ENCODE measurements around the gene SLC10A3.

Gene SLC10A3

DNA sequence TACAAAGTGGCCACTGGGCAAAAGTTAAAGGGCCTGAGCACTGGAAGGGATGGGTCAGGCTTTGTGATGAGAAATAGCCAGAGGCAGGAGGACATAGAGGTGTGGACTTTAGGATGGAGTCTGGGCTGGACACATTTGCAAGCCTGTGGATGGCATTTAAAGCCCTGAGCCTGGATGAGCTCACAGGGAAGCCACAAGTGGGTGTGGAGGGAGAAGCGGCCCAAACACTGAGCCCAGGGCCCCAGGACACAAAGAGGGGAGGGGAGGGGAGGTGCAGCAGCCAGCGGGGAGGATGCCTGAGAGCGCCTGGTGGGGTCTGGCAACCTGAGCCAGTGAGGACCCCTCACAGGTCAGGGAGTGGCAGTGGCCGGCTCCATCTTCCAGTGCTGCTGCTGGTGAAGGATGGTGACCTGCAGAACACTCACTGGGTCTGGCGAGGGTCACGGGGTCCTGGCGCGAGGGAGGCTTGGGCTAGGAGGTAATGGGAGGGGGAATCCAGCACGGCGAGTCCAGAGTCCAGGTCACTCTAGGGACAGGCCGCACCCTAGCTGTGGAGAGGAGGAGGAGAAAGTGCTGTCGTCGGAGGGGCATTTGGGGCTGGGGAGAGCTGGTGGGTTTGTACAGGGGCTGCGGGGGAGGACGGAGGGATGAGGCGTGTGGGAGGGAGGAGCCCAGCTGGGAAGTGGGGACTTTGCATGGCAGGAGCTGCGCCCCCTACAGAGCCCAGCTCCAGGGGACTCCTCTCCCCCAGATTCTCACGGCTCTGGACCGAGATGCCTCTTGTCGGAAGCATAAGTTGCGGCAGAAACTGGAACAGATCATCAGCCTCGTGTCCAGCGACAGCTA, 18.4 kb downstream of the SLC10A3 start:
- Histone ChIP-seq H3K9me3 (ENCODE audit: low read depth, low read length) (no peaks in the 10 kb centered on the region), H3K4me3 (no peak overlapping the region), H3K27ac (no peak overlapping the region), H3K36me3 (ENCODE audit: insufficient read depth, low read length) (no peaks in the 10 kb centered on the region; the same call in 1 of the 2 replicates), H3K9ac (ENCODE audit: insufficient read length) (no peak overlapping the region)
- TF ChIP-seq FOXP2 (optimal IDR thresholded peaks at IDR 0.05; ENCODE audit: control extremely low read depth, extremely low read length, insufficient read depth) = no peak
- no peak for TF ChIP-seq EZH2 (IDR thresholded peaks at IDR 0.05)
- TF ChIP-seq POLR2AphosphoS5 (IDR thresholded peaks at IDR 0.05; ENCODE audit: borderline replicate concordance, low read depth, low read length) = no peak
- no peak for DNase-seq (ENCODE audit: low read depth, low spot score)

DNA sequence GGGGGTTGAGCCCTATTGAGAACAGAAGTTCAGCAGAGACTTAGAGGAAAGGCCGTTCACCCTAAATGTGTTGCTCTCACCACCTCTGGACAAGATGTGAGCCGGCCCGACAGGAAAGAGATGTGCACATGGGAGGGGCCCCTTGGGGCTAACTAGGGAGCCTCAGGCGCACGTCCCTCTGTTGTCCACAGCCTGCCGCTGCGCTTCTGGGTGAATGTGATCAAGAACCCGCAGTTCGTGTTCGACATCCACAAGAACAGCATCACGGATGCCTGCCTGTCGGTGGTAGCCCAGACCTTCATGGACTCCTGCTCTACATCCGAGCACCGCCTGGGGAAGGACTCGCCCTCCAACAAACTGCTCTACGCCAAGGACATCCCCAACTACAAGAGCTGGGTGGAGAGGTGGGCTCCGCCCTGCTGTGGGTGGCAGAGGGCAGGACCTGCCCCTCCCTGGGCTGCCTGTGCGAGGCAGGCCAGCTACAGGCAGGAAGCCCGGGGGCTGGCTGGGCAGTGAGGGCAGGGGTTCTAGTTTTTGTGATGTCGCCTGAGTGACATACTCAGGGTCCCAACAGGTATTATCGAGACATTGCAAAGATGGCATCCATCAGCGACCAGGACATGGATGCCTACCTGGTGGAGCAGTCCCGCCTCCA, 19.4 kb downstream of the SLC10A3 start:
- H3K27ac ChIP-seq = no peak overlapping the region
- no peak for TF ChIP-seq FOXP2 (optimal IDR thresholded peaks at IDR 0.05; ENCODE audit: control extremely low read depth, extremely low read length, insufficient read depth)
- TF ChIP-seq POLR2AphosphoS5 (IDR thresholded peaks at IDR 0.05; ENCODE audit: borderline replicate concordance, low read depth, low read length) = no peak
- no peak for TF ChIP-seq EZH2 (IDR thresholded peaks at IDR 0.05)
- H3K9ac ChIP-seq (ENCODE audit: insufficient read length) = no peak overlapping the region
- no peak overlapping the region for H3K4me3 ChIP-seq
- no peaks in the 10 kb centered on the region for H3K9me3 ChIP-seq (ENCODE audit: low read depth, low read length)
- no peaks in the 10 kb centered on the region; the same call in 1 of the 2 replicates for H3K36me3 ChIP-seq (ENCODE audit: insufficient read depth, low read length)
- no peak for DNase-seq (ENCODE audit: low read depth, low spot score)

DNA sequence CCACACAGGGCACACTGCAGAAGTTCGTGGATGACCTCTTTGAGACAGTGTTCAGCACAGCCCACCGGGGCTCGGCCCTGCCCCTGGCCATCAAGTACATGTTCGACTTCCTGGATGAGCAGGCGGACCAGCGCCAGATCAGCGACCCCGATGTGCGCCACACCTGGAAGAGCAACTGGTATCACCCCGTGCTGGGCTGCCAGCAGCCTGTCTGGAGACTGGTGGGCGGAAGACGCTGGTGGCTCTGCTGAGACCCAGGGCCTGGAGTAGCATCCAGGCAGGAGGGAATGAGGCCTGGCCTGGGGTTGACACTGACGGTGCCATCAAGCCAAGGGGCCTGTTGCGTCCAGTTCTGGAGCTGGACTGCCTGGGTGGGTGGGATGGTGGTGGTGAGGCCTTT, 20.0 kb downstream of the SLC10A3 start:
- no peak for TF ChIP-seq POLR2AphosphoS5 (IDR thresholded peaks at IDR 0.05; ENCODE audit: borderline replicate concordance, low read depth, low read length)
- TF ChIP-seq EZH2 (IDR thresholded peaks at IDR 0.05) = no peak
- no peak for TF ChIP-seq FOXP2 (optimal IDR thresholded peaks at IDR 0.05; ENCODE audit: control extremely low read depth, extremely low read length, insufficient read depth)
- Histone ChIP-seq H3K27ac (no peak overlapping the region), H3K9me3 (ENCODE audit: low read depth, low read length) (no peaks in the 10 kb centered on the region), H3K36me3 (ENCODE audit: insufficient read depth, low read length) (no peaks in the 10 kb centered on the region; the same call in 1 of the 2 replicates), H3K9ac (ENCODE audit: insufficient read length) (no peak overlapping the region), H3K4me3 (no peak overlapping the region)
- no peak for DNase-seq (ENCODE audit: low read depth, low spot score)

DNA sequence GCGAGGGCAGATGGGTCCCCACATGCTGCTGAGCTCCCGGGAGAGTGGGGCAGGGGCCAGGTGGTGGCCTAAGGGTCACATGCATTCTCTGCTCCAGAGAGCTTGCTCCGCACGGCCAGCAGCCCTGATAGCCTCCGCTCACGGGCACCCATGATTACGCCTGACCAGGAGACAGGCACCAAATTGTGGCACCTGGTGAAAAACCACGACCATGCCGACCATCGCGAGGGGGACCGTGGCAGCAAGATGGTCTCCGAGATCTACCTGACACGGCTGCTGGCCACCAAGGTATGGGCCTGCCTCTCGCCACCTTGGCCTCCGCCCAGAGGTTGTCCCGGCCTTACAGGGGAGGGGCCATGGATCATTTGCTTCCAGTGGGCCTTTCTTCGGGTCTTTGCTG, 20.5 kb downstream of the SLC10A3 start:
- Histone ChIP-seq H3K4me3 (no peak overlapping the region), H3K36me3 (ENCODE audit: insufficient read depth, low read length) (no peaks in the 10 kb centered on the region; the same call in 1 of the 2 replicates), H3K9ac (ENCODE audit: insufficient read length) (no peak overlapping the region), H3K27ac (no peak overlapping the region), H3K9me3 (ENCODE audit: low read depth, low read length) (no peaks in the 10 kb centered on the region)
- TF ChIP-seq EZH2 (IDR thresholded peaks at IDR 0.05) (no peak), FOXP2 (optimal IDR thresholded peaks at IDR 0.05; ENCODE audit: control extremely low read depth, extremely low read length, insufficient read depth) (no peak), POLR2AphosphoS5 (IDR thresholded peaks at IDR 0.05; ENCODE audit: borderline replicate concordance, low read depth, low read length) (no peak)
- no peak for DNase-seq (ENCODE audit: low read depth, low spot score)

DNA sequence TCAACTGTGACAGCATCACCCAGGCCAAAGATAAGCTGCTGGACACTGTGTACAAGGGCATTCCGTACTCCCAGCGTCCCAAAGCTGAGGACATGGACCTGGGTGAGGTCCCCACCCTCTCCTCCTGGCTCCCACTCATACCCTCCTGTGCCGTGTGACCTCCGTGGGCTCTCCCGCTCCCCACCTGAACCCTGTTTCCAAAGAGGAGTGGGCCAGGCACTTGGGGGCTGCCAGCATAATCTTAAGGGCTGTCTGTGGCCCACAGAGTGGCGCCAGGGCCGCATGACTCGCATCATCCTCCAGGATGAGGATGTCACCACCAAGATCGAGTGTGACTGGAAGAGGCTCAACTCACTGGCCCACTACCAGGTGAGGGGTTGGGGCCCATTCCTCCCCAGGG, 21.3 kb downstream of the SLC10A3 start:
- Histone ChIP-seq H3K9me3 (ENCODE audit: low read depth, low read length) (no peaks in the 10 kb centered on the region), H3K36me3 (ENCODE audit: insufficient read depth, low read length) (no peaks in the 10 kb centered on the region; the same call in 1 of the 2 replicates)

DNA sequence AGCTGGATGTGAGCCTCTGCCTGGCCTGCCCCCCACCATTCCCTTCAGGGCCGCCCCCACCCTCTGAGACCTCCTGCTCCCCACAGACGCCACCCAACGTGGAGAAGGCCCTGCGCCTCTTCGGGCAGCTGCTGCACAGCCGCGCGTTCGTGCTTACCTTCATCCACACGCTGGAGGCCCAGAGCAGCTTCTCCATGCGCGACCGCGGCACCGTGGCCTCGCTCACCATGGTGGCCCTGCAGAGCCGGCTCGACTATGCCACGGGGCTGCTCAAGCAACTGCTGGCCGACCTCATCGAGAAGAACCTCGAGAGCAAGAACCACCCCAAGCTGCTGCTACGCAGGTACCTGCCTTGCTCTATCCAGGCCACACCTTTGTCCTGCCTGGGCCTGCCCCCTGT, 22.2 kb downstream of the SLC10A3 start:
- Histone ChIP-seq H3K27ac (no peak overlapping the region), H3K36me3 (ENCODE audit: insufficient read depth, low read length) (no peaks in the 10 kb centered on the region; the same call in 1 of the 2 replicates), H3K4me3 (no peak overlapping the region), H3K9ac (ENCODE audit: insufficient read length) (no peak overlapping the region), H3K9me3 (ENCODE audit: low read depth, low read length) (no peaks in the 10 kb centered on the region)
- DNase-seq (ENCODE audit: low read depth, low spot score) = no peak
- TF ChIP-seq EZH2 (IDR thresholded peaks at IDR 0.05) (no peak), POLR2AphosphoS5 (IDR thresholded peaks at IDR 0.05; ENCODE audit: borderline replicate concordance, low read depth, low read length) (no peak), FOXP2 (optimal IDR thresholded peaks at IDR 0.05; ENCODE audit: control extremely low read depth, extremely low read length, insufficient read depth) (no peak)

More for the DNA sequence above, 21.3 kb downstream of the SLC10A3 start:
- DNase-seq (ENCODE audit: low read depth, low spot score) = no peak
- H3K9ac ChIP-seq (ENCODE audit: insufficient read length) = no peak overlapping the region
- no peak overlapping the region for H3K4me3 ChIP-seq
- no peak for TF ChIP-seq EZH2 (IDR thresholded peaks at IDR 0.05)
- no peak for TF ChIP-seq FOXP2 (optimal IDR thresholded peaks at IDR 0.05; ENCODE audit: control extremely low read depth, extremely low read length, insufficient read depth)
- no peak for TF ChIP-seq POLR2AphosphoS5 (IDR thresholded peaks at IDR 0.05; ENCODE audit: borderline replicate concordance, low read depth, low read length)
- H3K27ac ChIP-seq = no peak overlapping the region

DNA sequence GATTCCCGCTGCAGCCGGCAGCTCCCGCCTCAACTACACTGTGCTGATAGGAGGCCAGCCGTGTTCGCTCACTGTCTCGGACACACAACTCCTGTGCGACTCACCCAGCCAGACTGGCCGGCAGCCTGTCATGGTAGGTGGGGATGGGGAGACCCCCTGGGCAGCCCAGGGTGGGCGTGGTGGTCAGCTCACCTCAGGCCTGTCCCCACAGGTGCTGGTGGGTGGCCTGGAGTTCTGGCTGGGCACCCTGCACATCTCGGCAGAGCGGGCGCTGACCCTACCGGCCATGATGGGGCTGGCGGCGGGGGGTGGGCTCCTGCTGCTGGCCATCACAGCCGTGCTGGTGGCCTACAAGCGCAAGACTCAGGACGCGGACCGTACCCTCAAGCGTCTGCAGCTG, 22.9 kb downstream of the SLC10A3 start:
- H3K9me3 ChIP-seq (ENCODE audit: low read depth, low read length) = no peaks in the 10 kb centered on the region
- no peak for DNase-seq (ENCODE audit: low read depth, low spot score)
- TF ChIP-seq EZH2 (IDR thresholded peaks at IDR 0.05) (no peak), FOXP2 (optimal IDR thresholded peaks at IDR 0.05; ENCODE audit: control extremely low read depth, extremely low read length, insufficient read depth) (no peak), POLR2AphosphoS5 (IDR thresholded peaks at IDR 0.05; ENCODE audit: borderline replicate concordance, low read depth, low read length) (no peak)
- H3K27ac ChIP-seq = no peak overlapping the region
- H3K4me3 ChIP-seq = no peak overlapping the region
- no peak overlapping the region for H3K9ac ChIP-seq (ENCODE audit: insufficient read length)
- no peaks in the 10 kb centered on the region; the same call in 1 of the 2 replicates for H3K36me3 ChIP-seq (ENCODE audit: insufficient read depth, low read length)

DNA sequence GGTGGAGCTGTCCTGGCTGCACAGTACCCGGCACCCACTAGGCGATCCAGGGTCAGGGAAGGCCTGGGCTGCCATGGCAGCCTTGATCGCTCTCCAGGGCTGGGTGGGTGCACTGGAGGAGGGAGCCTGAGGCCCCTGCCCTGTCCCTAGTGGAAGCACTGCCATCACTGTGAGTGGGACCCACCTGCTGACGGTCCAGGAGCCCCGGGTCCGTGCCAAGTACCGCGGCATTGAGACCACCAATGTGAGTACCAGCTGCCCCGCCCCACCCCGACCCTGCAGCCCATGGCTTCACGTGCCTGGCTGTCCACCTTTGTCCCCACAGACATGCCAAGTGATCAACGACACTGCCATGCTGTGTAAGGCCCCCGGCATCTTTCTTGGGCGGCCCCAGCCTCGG, 23.5 kb downstream of the SLC10A3 start:
- no peak overlapping the region for H3K4me3 ChIP-seq
- no peak for TF ChIP-seq POLR2AphosphoS5 (IDR thresholded peaks at IDR 0.05; ENCODE audit: borderline replicate concordance, low read depth, low read length)
- TF ChIP-seq FOXP2 (optimal IDR thresholded peaks at IDR 0.05; ENCODE audit: control extremely low read depth, extremely low read length, insufficient read depth) = no peak
- TF ChIP-seq EZH2 (IDR thresholded peaks at IDR 0.05) = no peak
- H3K9me3 ChIP-seq (ENCODE audit: low read depth, low read length) = no peaks in the 10 kb centered on the region
- H3K36me3 ChIP-seq (ENCODE audit: insufficient read depth, low read length) = no peaks in the 10 kb centered on the region; the same call in 1 of the 2 replicates
- no peak overlapping the region for H3K27ac ChIP-seq
- H3K9ac ChIP-seq (ENCODE audit: insufficient read length) = no peak overlapping the region
- no peak for DNase-seq (ENCODE audit: low read depth, low spot score)

All from SK-N-MC (cell line).